HG03439 (cell line): ENCODE measurements around the gene ZDHHC14.

Experiments
- ATAC-seq: cut with Tn5 transposase; IDR thresholded peaks from one replicate; pipeline ENCODE4 v1.9.1; 2021; ENCODE audit warnings: mild to moderate bottlenecking, moderate library complexity; ENCODE audit not compliant: unreplicated experiment

ZDHHC14 gene

DNA sequence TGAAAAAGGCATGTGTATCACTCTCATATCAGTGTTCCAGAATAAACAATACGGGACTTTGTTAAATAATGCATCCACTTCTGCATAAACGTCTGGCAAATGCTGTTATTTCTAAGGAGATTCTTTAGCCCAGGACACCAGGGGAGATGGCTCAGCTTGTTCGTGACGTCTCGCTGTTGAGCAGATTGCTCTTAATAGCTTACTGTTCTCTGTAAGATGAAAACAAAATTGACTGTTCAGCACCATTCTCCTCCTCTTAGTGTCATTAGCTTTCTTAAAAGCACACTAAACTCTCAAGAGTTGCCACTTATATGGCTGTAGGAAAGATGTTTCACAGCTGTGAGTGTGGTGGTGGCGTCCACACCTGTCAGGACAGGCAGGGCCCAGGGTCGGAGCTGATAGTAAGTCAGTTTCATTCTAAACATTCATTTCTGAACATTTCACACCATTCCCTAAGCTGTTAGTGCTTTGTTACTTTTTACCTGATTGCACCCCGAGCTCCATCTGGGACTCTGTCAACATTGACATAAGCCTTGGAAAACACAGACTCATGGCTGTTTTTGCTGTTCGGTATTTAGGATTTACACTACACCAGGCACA is 132.1 kb downstream of the ZDHHC14 start:
- no peak for ATAC-seq

DNA sequence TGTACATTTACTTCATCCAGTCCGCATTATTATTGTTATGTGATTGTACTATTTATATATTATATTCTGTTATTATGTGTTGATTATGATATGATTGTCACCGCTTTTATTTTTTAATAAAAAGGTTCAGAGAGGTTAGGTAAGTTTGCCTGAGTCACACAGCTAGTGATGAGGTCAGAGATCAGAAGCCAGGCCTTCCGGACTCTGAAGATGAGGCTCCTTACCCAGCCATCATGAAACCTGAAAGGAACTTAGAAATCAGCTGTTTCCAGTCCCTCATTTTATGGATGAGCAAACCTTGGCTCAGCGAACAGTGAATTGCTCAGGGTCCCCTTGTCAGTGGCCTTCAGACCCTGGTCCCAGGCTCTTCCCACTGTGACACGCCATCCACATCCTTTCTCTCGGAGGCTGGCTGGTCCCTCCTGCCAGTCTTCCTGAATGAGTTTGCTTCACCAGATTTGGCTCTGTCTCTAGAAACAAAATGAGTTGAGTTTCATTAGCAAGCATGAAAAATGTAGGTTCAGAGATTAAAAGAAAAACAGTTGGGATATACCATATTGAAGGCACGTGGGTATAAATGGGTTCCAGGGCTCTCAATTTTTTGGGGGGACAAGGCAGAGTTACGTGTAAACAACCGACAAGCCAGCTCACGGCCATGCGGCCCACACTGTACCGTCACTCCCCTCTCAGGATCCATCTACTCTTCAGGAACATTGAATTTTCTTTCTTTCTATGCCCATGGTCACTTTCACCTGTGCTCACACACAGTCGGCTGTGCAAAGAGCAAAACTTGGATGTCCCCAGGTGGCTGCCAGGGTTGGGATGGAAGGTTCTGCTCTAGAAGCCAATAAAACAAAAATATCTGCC is 132.9 kb downstream of the ZDHHC14 start:
- no peak for ATAC-seq

DNA sequence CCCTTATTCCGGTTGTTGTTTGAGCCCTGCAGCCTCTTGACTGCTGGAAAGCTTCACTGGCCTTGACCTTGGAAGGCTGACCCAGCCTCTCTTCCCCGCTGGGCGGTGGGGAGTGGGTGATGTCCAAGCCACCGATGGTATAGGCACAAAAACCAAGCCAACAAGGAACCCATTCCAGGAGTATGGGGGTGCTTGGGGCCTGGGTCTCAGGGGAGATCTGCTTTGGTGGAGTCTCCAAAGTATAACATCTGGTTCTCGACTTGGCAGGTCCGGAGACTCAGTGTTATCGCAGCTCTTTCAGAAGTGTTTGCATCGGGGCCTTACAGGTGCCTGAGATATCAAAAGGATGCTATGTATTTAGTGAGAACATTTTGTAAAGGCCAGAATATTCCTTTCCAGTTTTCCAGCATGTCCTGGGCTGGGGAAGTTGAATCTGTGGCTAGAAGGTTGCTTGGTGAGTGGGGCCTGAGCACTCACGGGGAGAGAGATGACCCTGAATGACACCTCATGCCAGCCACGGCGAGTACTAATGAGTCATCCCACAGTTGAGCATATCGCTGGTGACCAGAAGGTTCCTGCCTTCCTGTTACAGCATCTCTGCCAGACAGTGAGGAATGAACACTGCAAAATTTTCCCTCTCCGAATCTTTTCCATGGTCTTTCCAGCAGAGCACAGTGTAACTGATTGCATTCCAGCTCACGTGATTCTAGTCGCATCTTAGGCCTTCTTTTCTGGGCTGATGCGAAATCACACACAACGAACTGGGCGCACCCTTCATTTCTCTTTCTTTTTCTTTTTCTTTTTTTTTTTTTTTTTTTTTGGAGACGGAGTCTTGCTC is 133.9 kb downstream of the ZDHHC14 start:
- no peak for ATAC-seq

DNA sequence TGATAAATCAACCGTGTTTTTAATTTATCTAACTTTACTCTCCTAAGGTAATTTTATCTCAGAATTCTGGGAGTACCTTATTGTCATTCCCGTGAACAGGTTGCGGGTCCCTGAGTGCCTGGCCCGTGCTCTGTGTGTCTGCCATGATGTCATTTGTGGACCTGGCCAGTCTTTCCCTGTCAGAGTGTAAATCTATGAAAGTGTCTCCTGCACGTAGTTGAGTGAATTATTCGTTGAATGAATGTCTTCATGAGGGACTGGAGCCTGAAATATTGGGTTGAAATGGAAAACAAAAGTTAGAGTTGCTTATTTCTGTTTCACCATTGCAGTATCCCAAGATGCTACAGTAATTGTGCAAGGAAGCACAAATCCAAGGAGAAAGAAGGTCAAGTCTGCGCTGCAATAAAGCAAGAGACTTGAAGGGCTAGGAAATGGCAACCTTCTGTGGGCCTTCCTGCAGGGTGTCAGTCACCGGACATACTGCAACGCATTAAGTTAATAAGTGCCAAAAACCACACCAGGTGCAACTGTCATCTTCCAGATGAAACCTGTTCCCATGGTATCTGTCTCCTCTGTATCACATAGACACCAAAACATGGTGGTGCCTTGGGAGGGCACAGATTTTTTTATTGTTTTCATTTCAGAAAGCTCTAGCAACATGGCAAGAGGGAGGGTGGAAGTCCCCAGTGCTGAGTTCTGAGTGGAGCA is 135.5 kb downstream of the ZDHHC14 start:
- ATAC-seq: no peak

DNA sequence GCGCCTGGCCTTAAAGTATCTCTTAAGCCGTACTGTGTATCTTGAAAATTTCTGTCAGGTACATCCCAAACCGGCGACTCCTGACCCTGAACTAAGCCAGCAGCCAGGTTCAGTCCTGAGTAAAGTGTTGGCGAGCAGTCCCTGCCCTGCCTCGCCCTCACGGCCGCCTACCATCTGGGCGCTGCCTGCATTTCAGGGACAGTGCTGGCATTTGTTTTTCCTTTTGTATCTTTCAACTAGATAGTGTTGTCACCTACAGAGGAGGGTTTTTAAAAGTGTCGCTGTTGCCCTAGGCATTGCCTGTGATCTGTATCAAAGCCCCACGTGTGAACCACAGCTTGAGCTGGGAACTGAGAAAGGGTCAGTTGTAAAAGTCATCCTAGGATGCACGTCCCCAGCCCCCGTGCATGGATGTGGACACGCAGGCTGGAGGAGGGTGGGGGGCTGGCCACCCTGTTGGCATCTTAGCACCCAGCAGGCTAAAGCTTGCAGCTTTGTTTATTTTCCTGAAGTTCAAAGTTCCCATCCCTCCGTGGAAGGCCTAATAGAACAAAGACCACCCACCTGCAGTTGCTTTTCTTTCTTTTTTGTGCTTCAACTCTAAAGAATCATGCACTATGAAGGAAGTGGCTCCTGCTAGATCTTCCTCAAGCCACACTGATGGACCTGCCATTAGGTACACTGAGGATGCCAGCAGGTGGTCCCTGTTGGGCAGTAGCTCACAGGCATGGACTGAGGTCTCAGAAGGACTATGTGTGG is 136.8 kb downstream of the ZDHHC14 start:
- no peak for ATAC-seq

DNA sequence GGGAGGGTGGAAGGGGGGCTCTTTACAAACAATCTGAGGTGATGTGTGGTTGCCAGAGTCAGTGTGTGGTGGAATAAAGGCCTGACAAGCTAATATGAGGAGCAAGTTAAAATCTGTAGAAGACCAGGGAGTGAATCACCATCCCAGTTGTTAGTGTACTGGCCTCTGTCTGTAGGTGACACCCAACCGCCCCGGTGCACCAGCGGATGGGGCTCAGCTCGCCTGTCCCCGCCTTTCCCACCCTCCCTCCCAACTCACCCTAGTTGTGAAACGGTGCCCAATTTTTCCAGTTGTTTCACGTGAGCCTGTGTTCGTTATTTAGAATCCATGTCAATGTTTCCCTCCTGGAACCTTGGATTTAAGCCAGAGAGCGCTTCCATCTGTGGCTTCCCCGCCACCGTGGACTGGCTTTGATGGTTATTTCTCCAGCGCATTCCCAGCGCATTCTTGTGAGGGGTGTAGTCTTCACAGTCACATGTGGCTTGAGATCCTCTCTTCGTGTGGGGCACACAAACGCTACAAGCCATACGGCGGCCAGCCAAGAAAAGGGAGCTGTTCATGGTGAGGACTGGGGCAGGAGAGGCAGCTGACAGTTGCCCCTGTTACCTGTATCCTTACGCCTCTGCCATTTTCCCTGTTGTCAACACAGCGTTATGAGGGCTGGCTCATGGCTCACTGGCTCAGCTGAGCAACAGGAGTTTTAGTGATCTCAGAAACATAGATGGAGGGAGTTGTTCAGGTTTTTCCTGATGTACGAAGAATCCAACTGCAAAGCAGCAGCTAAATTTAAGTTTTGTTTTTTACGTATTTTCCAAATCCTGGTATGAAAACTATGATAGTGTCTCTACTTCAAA is 137.6 kb downstream of the ZDHHC14 start:
- no peak for ATAC-seq

DNA sequence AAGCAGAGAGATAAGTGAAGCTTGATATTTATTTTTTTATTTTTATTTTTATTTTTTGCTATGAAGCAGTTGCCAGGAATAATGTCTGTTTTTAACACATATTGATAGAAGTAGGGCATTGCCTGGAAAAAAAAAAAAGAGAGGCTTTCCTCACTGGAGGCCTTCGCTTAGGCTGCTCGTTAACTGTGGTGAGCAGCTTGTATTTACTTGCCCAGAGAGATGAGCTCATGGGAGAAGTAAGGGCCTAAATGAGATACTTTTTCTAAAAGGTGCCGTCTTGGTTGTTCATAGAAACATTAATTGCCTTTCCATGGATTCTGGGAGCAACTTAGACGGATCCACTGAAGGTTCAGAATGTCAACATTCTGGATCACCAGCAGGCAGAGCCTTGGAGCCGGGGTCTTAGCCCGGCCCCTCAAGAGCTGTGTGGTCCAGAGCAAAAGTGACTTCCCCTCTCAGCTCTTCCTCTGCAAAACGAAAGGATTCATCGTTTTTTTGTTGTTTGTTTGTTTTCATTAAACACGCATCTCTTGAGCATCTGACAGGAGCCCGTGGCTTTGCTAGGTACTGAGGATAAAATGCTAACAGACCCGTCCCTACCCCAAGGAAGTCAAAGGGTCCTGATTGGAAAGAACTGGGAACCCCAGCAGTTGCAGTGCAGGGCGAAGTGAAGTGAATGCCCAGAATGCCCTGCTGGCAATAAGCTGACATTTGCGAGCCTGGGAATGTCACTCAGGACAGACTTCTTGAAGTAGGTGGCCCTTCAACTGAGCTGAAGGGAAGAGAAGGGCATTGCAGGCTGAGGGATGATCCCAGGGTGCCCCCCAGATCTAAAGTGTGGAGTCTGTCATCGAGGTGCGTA is 138.5 kb downstream of the ZDHHC14 start:
- no peak for ATAC-seq

DNA sequence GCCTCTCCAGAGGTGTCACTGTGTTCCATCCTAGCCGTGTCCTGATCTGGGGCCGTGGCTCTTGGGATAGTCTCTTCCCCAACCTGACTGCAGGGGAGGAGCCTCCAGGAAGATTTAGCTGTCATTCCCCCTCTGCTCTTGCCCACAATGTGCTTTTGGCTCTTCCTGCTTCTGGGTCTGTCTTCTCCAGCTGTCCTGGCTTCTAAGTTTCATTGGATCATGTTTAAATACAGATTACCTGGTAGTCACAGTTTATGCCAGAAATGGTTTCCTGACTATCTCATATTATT is 139.1 kb downstream of the ZDHHC14 start:
- ATAC-seq: no peak

DNA sequence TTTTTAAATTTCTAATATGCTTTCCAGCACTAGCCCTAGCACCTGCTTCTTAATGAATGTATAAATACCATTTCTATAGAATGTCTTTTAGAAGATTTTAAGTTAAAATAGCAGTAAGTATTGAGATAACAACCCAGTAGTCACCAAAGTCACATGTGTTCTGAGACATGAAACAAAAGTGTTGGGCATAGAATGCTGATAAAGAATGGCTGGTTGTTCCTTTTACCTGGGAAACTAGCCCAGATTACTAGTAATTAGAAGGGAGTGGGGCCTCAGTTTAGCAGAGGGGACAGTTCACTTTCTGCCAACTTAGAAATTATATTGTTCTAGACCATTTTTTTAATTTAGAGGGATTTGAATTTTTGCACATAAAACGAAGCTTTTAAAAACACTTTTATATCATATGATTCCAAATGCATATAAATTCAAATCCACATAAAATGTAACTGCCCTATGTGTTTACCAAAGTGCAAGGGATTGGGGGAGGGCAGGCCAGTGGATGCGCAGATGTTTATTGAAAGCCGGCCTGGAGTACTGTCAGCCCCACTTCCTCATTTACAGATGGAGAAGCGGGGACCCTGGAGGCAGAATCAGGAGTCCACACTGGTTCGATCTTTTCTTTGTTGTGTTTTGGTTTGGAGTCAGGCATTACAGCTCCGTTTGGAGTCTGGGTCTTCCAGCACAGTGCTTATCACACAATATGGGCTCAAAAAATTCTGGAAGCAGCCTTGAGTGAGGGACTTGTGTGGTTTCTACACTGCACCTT is 139.8 kb downstream of the ZDHHC14 start:
- ATAC-seq: no peak

DNA sequence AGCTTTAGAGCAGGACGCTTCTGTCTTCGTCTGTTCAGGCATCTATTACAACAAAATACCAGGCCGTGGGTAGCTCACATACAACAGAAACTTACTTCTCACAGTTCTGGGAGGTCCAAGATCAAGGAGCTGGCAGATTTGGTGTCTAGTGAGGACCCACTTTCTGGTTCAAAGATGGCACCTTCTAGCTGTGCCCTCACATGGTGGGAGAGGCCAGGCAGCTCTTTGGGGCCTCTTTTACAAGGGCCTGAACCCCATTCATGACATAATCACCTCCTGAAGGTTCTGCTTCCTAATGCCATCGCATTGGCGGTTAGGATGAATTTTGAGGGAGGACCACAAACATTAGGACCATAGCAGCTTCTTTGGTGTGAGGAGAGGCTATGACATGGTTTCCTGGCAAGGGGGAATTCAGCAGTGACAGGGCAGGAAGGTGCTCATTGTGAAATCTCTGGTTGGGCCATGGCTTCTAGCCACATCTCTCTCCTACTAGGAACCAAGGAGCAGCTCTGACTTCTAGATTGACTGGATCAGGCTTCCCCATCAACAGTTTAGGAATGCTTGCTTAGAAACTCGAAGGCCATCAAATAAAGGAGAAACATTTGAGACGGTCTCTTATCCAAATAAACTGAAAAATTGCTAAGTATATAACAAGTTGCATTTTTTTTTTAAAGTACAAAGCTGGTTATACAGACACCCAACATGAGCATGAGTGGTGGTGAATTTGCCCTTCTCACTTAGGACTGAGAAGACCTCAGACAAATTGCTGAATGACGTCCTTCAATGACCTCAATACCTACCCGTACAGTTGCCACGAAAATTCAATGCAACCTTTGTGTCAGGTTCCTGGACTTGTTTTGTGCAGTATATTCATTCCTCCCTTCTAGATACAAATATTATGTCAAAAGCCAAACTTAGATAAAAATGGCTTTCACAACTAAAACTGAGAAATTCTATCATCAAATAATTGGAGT is 140.7 kb downstream of the ZDHHC14 start:
- ATAC-seq: no peak

DNA sequence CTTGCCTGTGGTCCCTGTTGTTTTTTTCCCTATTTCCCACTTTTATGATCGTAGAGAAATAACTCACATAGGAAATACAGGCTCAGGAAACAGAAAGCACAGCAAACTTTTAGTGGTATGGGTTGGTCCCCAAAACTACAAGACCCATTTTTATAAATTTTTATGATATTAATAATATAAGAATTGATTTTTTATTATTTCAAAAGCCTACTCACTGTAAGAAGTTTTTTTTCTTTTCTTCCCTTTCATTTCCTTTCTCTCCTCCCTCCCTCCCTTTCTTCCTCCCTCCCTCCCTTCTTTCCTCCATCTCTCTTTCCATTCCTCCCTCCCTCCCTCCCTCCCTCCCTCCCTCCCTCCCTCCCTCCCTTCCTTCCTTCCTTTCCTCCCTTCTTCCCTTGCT is 141.5 kb downstream of the ZDHHC14 start:
- no peak for ATAC-seq

DNA sequence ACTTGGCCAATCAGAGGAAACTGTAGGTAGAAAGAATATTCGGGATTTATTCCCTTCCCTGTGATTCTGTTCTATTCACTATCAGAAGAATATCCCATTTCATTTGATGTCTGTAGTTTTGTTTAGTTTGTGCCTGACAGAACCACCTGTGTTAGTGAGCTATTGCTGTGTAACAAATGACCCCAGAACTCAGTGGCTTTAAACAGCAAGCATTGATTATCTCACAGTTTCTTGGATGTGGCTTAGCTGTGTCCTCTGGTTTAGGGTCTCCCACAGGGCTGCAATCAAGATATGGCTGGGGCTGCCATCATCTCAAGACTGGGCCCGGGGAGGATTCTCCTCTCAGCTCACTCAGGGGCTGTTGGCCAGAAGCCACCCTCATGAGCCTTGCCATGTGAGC is 143.7 kb downstream of the ZDHHC14 start:
- no peak for ATAC-seq

DNA sequence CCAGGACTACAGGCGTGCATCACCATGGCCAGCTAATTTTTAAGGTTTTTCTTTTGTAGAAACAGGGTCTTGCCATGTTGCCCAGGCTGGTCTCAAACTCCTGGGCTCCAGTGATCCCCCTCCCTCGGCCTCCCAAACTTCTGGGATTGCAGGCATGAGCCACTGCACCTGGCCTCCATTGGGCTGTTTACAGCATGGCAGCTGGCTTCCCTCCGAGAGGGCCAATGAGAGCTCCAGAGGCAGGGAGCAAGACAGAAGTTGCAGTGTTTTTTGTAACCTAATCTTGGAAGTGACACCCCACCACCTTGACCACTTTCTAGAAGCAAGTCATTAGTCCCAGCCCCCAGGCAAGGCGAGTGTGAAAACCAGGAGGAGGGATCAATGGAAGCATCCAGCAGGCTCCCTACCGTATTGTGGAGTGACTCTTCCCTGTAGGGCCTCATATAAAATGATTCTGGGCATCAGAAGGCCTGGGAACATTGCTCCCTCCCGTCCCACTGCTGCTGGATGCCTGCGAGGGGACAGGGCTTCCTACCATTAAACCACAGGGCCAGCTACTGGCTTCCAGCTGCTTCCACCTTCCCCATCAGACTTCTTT is 144.4 kb downstream of the ZDHHC14 start:
- ATAC-seq: no peak

DNA sequence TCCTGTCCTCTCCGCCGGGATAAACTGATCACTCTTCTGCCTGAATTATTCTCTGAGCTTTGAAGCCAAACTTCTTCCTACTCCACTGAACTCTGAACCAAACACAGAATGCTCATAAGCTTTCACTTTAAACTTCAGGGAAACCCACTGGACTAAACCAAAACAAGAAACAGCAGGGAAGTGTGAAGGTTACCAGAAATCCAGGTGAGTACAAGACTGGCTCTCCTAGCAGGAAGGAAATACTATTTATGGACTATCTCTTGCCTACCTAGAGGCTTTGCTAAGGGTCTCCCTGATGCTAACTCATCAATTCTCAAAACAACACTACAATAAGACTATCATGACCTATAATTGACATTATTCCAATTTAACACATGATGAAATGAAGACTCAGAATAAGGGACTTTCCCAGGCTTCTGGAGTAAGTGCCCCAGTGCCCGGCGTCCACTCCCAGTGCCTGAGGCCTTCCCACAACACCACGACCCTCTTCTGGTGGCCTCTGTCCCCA is 145.0 kb downstream of the ZDHHC14 start:
- ATAC-seq: no peak

DNA sequence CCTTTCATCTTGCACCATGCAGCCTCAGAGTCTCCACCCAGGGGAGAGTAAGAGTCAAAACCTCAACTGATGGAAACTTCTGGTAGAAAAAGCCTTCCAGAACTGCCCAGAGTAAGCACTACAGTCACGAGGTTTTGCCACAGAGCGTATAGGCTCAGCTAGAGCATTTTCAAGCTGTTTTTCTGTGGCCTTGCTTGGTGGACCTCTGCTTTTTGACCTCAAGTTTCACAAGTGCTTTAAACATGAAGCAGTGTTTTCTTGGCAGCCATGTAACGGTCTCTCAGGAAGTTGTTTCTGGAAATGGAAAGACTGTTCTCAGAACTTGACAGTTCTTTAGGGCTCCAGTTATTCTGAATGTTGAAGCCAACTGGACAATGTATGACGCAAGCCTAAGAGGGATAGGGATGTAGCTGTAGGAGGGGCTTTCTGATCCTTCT is 146.5 kb downstream of the ZDHHC14 start:
- peak; percentile 82 for ATAC-seq
